Measurements from ENCODE around the gene HES7.

The HES7 gene

DNA sequence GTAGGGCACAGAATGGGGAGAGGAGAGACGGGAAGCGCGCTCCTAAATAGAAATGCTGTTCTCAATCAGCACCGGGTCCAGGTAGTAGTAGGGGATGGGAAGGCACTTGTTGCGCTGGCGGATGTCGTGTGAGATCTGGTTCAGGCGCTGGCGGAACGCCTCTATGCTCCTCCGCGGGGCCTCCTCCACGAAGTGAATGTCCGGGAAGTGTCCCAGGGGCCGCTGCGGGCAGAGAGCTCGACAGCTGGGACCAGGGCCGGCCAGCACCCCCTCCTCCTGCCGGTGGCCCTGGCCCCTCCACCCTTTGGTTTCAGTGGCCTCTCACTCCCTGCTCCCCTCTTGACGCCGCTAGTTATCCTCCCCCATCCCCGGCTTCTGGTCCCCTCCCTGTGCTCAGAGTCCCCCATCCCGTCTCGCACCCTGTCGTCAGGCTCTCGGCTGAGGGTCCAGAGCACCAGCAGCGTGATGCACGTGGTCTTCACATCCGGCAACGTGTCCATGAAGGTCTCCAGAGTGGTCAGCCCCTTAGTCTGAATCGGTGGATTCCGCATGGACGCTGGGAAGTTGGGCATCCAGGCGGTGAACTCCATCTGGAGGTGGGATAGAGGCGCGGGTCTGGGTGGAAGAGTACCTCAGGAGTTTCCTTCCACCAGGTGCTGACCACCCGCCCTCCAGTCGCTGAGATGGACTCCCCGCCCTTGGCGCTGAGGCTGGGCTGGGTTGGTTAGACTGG is 51.0 kb downstream of the HES7 start:
- DNase-seq (ENCODE audit: low spot score) = no peak

DNA sequence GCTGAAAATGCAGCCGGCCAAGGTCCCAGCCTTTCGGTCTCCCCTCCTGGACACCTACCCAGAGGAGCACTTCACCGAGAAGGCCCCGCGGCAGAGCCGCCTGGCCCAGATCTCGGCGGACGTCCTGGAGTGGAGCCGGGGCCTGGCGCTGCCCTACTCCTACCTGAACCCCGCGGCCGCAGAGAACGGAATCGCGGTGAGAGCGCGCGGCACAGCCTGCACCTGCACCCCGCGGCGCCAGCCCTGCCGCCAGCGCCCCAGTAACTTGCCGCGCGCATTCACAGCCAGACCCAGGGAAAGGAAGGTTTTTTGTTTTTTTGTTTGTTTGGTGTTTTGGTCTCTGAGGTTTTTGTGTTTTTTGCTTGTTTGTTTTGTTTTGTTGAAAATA is 51.6 kb downstream of the HES7 start:
- no peak for DNase-seq (ENCODE audit: low spot score)

DNA sequence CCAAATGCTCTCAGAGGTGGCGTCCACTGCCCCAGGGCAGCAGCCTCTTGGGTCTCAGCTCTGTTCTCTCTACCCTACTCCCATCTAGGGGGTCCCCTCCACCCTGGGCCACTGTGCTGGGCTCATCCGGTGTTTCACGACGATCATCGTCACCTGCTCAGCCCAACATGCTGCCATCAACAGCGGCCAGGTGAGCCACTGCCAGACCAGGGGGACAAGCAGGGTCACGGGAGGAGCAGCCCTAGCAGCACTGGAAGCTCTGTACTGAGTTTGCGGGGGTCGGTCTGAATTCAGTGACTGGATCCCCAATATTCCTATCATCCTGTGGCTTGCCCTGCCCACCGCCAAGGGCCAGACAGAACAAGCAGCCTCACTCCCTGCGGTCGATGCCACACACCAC is 52.4 kb downstream of the HES7 start:
- DNase-seq (ENCODE audit: low spot score) = no peak

Data from ecto neural progenitor cell (in vitro differentiated cells).